Measurements from ENCODE around the gene AMACR.
"Not testable (repeated sequence)": the region's sequence is repeated elsewhere in the genome, so short reads cannot be mapped to it uniquely, and the experiment has no call there.

Gene AMACR

DNA sequence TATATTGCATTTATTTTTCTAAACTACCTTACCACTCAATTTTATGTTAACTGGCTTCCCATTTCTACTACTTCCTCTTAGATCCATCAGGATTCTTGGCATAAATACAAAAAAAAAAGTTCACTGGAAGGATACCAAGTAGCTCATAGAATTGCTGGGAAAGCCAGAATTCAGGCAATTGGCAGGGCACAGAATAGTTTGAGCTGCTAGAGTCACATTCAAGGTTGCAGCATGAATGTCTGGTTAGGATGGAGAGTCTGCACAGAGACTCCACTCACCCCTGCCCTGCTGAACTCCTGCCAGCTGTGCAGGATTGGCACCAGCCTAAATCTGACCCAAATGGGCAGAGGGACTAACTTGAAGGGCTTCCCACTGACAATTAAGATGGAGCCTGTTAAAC, 4.9 kb upstream of the AMACR start:
- CTCF ChIA-PET, result no interaction called here
- TF ChIP-seq BHLHE40 (IDR thresholded peaks at IDR 0.05; ENCODE audit: borderline replicate concordance), result no peak
- TF ChIP-seq, protein P1, sequence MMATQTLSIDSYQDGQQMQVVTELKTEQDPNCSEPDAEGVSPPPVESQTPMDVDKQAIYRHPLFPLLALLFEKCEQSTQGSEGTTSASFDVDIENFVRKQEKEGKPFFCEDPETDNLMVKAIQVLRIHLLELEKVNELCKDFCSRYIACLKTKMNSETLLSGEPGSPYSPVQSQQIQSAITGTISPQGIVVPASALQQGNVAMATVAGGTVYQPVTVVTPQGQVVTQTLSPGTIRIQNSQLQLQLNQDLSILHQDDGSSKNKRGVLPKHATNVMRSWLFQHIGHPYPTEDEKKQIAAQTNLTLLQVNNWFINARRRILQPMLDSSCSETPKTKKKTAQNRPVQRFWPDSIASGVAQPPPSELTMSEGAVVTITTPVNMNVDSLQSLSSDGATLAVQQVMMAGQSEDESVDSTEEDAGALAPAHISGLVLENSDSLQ (IDR thresholded peaks at IDR 0.05), result no peak
- no peak for TF ChIP-seq L3MBTL2 (conservative IDR thresholded peaks at IDR 0.05)
- TF ChIP-seq LEF1 (IDR thresholded peaks at IDR 0.05; ENCODE audit: borderline replicate concordance), result no peak
- no peak for TF ChIP-seq ARNT (IDR thresholded peaks at IDR 0.05)
- POLR2A ChIA-PET, result no interaction called here
- DNase-seq (ENCODE audit: extremely low spot score), result no peak

DNA sequence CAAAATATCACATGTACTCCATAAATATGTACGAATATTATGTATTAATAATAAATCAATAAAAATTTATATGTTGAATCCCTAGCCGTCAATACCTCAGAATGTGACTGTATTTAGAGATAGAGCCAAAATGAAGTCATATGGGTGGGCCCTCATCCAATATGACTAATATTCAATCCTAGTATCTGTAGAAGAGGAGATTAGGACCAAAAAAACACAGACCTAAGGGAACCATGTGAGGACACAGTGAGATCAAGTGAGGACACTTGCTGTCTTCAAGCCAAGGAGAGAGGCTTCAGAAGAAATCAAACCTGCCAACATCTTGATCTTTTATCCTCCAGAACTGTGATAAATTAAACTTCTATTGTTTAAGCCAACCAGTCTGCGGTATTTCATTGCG, 3.7 kb upstream of the AMACR start:
- ChIA-PET CTCF (no interaction called here), POLR2A (no interaction called here)

DNA sequence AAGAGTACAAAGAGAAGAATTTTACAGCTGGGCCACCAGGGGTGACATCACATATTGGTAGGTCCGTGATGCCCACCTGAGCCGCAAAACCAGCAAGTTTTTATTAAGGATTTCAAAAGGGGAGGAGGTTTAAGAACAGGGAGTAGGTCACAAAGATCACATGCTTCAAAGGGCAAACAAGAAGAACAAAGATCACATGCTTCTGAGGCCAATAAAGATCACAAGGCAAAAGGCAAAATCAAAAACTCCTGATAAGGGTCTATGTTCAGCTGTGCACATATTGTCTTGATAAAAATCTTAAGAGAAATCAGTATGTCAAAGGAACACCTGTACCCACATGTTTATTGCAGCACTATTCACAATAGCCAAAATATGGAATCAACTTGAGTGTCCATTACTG, 2.3 kb upstream of the AMACR start:
- DNase-seq (ENCODE audit: extremely low spot score); POLR2A ChIA-PET: not testable (repeated sequence)
- CTCF ChIA-PET, result interaction anchor here (0.6 kb wide), 1 partner anchor 14 kb away, joined by 3 read pairs; no protein-coding TSS in a partner anchor

More for the DNA sequence above, 3.7 kb upstream of the AMACR start:
- no peak for TF ChIP-seq L3MBTL2 (conservative IDR thresholded peaks at IDR 0.05)
- no peak for TF ChIP-seq ELF4 (IDR thresholded peaks at IDR 0.05)
- TF ChIP-seq SP1 (IDR thresholded peaks at IDR 0.05), result no peak
- no peak for TF ChIP-seq BHLHE40 (IDR thresholded peaks at IDR 0.05; ENCODE audit: borderline replicate concordance)
- no peak for TF ChIP-seq LEF1 (IDR thresholded peaks at IDR 0.05; ENCODE audit: borderline replicate concordance)
- TF ChIP-seq TARDBP (IDR thresholded peaks at IDR 0.05), result no peak
- no peak for TF ChIP-seq FOXK2 (IDR thresholded peaks at IDR 0.05)
- TF ChIP-seq FOXM1 (IDR thresholded peaks at IDR 0.05; ENCODE audit: borderline replicate concordance), result no peak
- no peak for TF ChIP-seq ARNT (IDR thresholded peaks at IDR 0.05)
- TF ChIP-seq FOXA1 (IDR thresholded peaks at IDR 0.05), result no peak
- TF ChIP-seq HDGF (IDR thresholded peaks at IDR 0.05; ENCODE audit: borderline replicate concordance), result no peak
- TF ChIP-seq ZNF384 (IDR thresholded peaks at IDR 0.05), result no peak
- no peak for TF ChIP-seq SUZ12 (IDR thresholded peaks at IDR 0.05)
- no peak for TF ChIP-seq CTBP1 (IDR thresholded peaks at IDR 0.05; ENCODE audit: borderline replicate concordance)
- DNase-seq (ENCODE audit: extremely low spot score), result no peak

DNA sequence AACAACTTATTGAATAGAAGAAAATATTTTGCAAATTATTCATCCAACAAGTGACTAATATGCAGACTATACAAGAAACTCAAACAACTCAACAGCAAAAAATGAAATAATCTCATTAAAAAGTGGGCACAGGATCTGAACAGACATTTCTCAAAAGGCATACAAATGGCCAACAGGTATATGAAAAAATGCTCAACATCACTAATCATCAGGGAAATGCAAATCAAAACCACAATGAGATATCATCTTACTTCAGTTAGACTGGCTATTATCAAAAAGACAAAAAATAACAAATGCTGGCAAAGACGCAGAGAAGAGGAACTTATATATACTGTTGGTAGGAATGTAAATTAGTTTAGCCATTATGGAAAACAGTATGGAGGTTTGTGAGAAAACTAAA, 1.8 kb upstream of the AMACR start:
- DNase-seq (ENCODE audit: extremely low spot score), result no peak
- TF ChIP-seq LEF1 (IDR thresholded peaks at IDR 0.05; ENCODE audit: borderline replicate concordance), result no peak
- TF ChIP-seq FOXA1 (IDR thresholded peaks at IDR 0.05), result no peak
- no peak for TF ChIP-seq SUZ12 (IDR thresholded peaks at IDR 0.05)
- no peak for TF ChIP-seq ELF4 (IDR thresholded peaks at IDR 0.05)
- no peak for TF ChIP-seq FOXK2 (IDR thresholded peaks at IDR 0.05)
- ChIA-PET POLR2A (no interaction called here), CTCF (no interaction called here)

DNA sequence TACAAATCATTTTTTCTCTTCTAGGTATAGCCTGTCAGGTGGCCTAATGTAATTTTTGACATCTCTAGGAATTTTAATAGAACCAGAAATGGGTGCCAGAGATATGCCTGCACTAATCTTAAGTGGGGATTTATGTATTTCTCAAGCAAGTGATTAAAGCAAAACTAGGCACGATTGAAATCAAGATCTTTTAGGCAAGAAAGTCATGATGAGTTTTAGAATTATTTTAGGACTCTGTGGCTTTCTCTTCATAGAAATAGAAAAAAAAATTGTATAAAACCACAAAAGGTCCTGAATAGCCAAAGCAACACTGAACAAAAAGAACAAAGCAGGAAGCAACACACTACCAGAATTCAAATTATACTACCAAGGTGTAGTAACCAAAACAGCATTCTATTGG, 952 bp upstream of the AMACR start:
- ChIA-PET POLR2A (interaction anchor here (0.8 to 2.0 kb wide), 9 partner anchors 8 to 116 kb away, joined by 3 to 10 read pairs (median 5); no protein-coding TSS in a partner anchor), CTCF (no interaction called here)
- no peak for DNase-seq (ENCODE audit: extremely low spot score)
- TF ChIP-seq CTBP1 (IDR thresholded peaks at IDR 0.05; ENCODE audit: borderline replicate concordance) (no peak), FOXM1 (IDR thresholded peaks at IDR 0.05; ENCODE audit: borderline replicate concordance) (no peak), ARNT (IDR thresholded peaks at IDR 0.05) (no peak), LEF1 (IDR thresholded peaks at IDR 0.05; ENCODE audit: borderline replicate concordance) (no peak), L3MBTL2 (conservative IDR thresholded peaks at IDR 0.05) (no peak), SP1 (IDR thresholded peaks at IDR 0.05) (no peak), TARDBP (IDR thresholded peaks at IDR 0.05) (no peak), BHLHE40 (IDR thresholded peaks at IDR 0.05; ENCODE audit: borderline replicate concordance) (no peak), FOXA1 (IDR thresholded peaks at IDR 0.05) (no peak), SUZ12 (IDR thresholded peaks at IDR 0.05) (no peak), ZNF384 (IDR thresholded peaks at IDR 0.05) (no peak), HDGF (IDR thresholded peaks at IDR 0.05; ENCODE audit: borderline replicate concordance) (no peak), NFRKB (IDR thresholded peaks at IDR 0.05) (no peak), ELF4 (IDR thresholded peaks at IDR 0.05) (no peak), FOXK2 (IDR thresholded peaks at IDR 0.05) (no peak)
- TF ChIP-seq, protein P1 (IDR thresholded peaks at IDR 0.05), result no peak

DNA sequence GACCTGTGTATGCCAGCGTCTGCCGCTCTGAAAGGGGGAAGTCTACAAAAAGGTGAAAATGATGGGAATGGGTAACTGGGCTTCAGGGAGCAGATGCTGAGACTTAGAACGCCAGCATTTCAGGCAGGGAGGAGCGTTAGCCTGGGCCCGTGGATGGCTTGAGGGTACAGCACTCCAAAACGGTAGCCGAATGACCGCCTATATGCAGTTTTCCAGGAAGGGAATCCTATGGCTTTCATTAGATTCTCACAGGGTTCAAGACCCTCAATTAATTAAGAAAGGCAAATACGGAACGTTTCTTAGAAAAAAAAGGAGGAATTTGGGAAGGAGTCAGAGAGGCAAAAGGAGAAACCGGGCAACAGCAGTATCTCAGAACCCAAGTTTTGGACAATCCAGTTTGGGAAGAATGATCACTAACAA, 639 bp downstream of the AMACR start:
- no peak for TF ChIP-seq BHLHE40 (IDR thresholded peaks at IDR 0.05; ENCODE audit: borderline replicate concordance)
- TF ChIP-seq SUZ12 (IDR thresholded peaks at IDR 0.05), result no peak
- TF ChIP-seq, protein P1 (IDR thresholded peaks at IDR 0.05), result no peak
- no peak for TF ChIP-seq TARDBP (IDR thresholded peaks at IDR 0.05)
- TF ChIP-seq L3MBTL2 (conservative IDR thresholded peaks at IDR 0.05), result no peak
- TF ChIP-seq HDGF (IDR thresholded peaks at IDR 0.05; ENCODE audit: borderline replicate concordance), result no peak
- no peak for TF ChIP-seq ZNF384 (IDR thresholded peaks at IDR 0.05)
- no peak for TF ChIP-seq SP1 (IDR thresholded peaks at IDR 0.05)
- no peak for TF ChIP-seq ARNT (IDR thresholded peaks at IDR 0.05)
- TF ChIP-seq FOXA1 (IDR thresholded peaks at IDR 0.05), result no peak
- TF ChIP-seq CTBP1 (IDR thresholded peaks at IDR 0.05; ENCODE audit: borderline replicate concordance), result no peak
- TF ChIP-seq NFRKB (IDR thresholded peaks at IDR 0.05), result no peak
- TF ChIP-seq FOXK2 (IDR thresholded peaks at IDR 0.05), result no peak
- POLR2A ChIA-PET, result interaction anchor here (1.1 to 2.0 kb wide), 7 partner anchors 8 to 42 kb away, joined by 4 to 10 read pairs (median 6); no protein-coding TSS in a partner anchor
- CTCF ChIA-PET, result interaction anchor here (0.6 kb wide), 1 partner anchor 585 kb away, joined by 3 read pairs; no protein-coding TSS in a partner anchor
- DNase-seq (ENCODE audit: extremely low spot score), result no peak

DNA sequence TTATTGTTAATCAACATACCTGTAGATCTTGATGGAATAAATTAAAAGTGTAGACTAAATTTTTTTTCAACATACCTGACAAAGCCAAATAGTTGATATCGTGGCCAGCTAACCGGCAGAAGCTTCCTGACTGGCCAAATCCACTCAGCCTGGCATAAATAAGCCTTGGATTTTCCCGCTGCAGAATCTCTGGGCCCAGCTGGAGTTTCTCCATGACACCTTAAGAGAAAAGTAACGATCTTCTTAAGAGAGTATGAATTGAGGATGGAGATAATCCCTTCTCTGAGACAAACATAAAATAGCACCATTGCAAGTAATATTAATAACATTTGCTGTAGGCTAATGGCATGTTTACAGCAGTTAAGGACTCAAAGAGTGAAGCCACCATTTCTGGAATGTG, 2.2 kb downstream of the AMACR start:
- TF ChIP-seq ELF4 (IDR thresholded peaks at IDR 0.05) (no peak), BHLHE40 (IDR thresholded peaks at IDR 0.05; ENCODE audit: borderline replicate concordance) (no peak), L3MBTL2 (conservative IDR thresholded peaks at IDR 0.05) (no peak), SP1 (IDR thresholded peaks at IDR 0.05) (no peak), ARNT (IDR thresholded peaks at IDR 0.05) (no peak), CTBP1 (IDR thresholded peaks at IDR 0.05; ENCODE audit: borderline replicate concordance) (no peak), FOXK2 (IDR thresholded peaks at IDR 0.05) (no peak), ZNF384 (IDR thresholded peaks at IDR 0.05) (no peak), TARDBP (IDR thresholded peaks at IDR 0.05) (no peak), NFRKB (IDR thresholded peaks at IDR 0.05) (no peak), FOXM1 (IDR thresholded peaks at IDR 0.05; ENCODE audit: borderline replicate concordance) (no peak), HDGF (IDR thresholded peaks at IDR 0.05; ENCODE audit: borderline replicate concordance) (no peak), LEF1 (IDR thresholded peaks at IDR 0.05; ENCODE audit: borderline replicate concordance) (no peak), FOXA1 (IDR thresholded peaks at IDR 0.05) (no peak), SUZ12 (IDR thresholded peaks at IDR 0.05) (no peak)
- TF ChIP-seq, protein P1 (IDR thresholded peaks at IDR 0.05), result no peak
- POLR2A ChIA-PET, result no interaction called here
- CTCF ChIA-PET, result no interaction called here
- no peak for DNase-seq (ENCODE audit: extremely low spot score)
